Measurements from ENCODE around the gene CXADR.

GRCh38 chr21:17519208-17519738, 6.4 kb downstream of the CXADR start:
- no peak for TF ChIP-seq CTCF (IDR thresholded peaks at IDR 0.05)
- TF ChIP-seq POLR2A (IDR thresholded peaks at IDR 0.05): no peak
- TF ChIP-seq EP300 (IDR thresholded peaks at IDR 0.05): no peak

All from sigmoid colon (tissue), 4 donors.